Liver (tissue), 3 donors: ENCODE results near the gene CAPZB.

Experiments
- ATF3 ChIP-seq: IDR thresholded peaks from 2 replicates; pipeline ENCODE4 v1.6.1; 2016; ENCODE audit warnings: antibody characterized with exemption
- EGR1 ChIP-seq, 2 donors: IDR thresholded peaks; 2 replicates each; pipeline ENCODE4 v1.6.1; 2016 to 2018; ENCODE audit warnings: antibody characterized with exemption in 2 of 2, low read depth in 2 of 2
- FOXA2 ChIP-seq: IDR thresholded peaks from 2 replicates; pipeline ENCODE4 v1.6.1; 2016; ENCODE audit warnings: antibody characterized with exemption
- GABPA ChIP-seq, 2 donors: IDR thresholded peaks in 1 of 2; conservative IDR thresholded peaks in 1 of 2; 2 replicates each; pipeline ENCODE4 v1.6.1; 2016; ENCODE audit warnings: antibody characterized with exemption in 2 of 2, mild to moderate bottlenecking in 1 of 2, moderate library complexity in 1 of 2
- HNF4G ChIP-seq: IDR thresholded peaks from 2 replicates; pipeline ENCODE4 v1.6.1; 2016; ENCODE audit warnings: antibody characterized with exemption
- JUND ChIP-seq, 2 donors: IDR thresholded peaks; 2 replicates each; pipeline ENCODE4 v1.6.1; 2016; ENCODE audit warnings: antibody characterized with exemption in 2 of 2
- MAX ChIP-seq: IDR thresholded peaks from 2 replicates; pipeline ENCODE4 v1.6.1; 2016; ENCODE audit warnings: antibody characterized with exemption
- RAD21 ChIP-seq, 2 donors: IDR thresholded peaks; 2 replicates each; pipeline ENCODE4 v1.6.1; 2016; ENCODE audit warnings: antibody characterized with exemption in 2 of 2, mild to moderate bottlenecking in 2 of 2
- REST ChIP-seq: IDR thresholded peaks from 2 replicates; pipeline ENCODE4 v1.6.1; 2016; ENCODE audit warnings: antibody characterized with exemption, mild to moderate bottlenecking
- RXRA ChIP-seq, 2 donors: IDR thresholded peaks; 2 replicates each; pipeline ENCODE4 v1.6.1; 2017 to 2018; ENCODE audit warnings: antibody characterized with exemption in 2 of 2, mild to moderate bottlenecking in 1 of 2
- SP1 ChIP-seq: IDR thresholded peaks from 2 replicates; pipeline ENCODE4 v1.6.1; 2018; ENCODE audit warnings: antibody characterized with exemption, mild to moderate bottlenecking
- TAF1 ChIP-seq: conservative IDR thresholded peaks from 2 replicates; pipeline ENCODE4 v1.6.1; 2016; ENCODE audit warnings: antibody characterized with exemption, mild to moderate bottlenecking
- TF ChIP-seq, protein P1 (sequence below): fragments of 150-350 bp; IDR thresholded peaks from 2 replicates; pipeline ENCODE4 v1.5.1; 2017; ENCODE audit warnings: improper control_type of control experiment, low read depth, low read length; ENCODE audit not compliant: missing input control
- TF ChIP-seq, protein P2 (sequence below): IDR thresholded peaks from 2 replicates; pipeline ENCODE4 v1.6.1; 2016; ENCODE audit warnings: antibody characterized with exemption
- donor health status: healthy.
- donor health status: healthy.

GRCh38 chr1:19361611-19362147 is 123.7 kb downstream of the CAPZB start:
- TF ChIP-seq, protein P1, sequence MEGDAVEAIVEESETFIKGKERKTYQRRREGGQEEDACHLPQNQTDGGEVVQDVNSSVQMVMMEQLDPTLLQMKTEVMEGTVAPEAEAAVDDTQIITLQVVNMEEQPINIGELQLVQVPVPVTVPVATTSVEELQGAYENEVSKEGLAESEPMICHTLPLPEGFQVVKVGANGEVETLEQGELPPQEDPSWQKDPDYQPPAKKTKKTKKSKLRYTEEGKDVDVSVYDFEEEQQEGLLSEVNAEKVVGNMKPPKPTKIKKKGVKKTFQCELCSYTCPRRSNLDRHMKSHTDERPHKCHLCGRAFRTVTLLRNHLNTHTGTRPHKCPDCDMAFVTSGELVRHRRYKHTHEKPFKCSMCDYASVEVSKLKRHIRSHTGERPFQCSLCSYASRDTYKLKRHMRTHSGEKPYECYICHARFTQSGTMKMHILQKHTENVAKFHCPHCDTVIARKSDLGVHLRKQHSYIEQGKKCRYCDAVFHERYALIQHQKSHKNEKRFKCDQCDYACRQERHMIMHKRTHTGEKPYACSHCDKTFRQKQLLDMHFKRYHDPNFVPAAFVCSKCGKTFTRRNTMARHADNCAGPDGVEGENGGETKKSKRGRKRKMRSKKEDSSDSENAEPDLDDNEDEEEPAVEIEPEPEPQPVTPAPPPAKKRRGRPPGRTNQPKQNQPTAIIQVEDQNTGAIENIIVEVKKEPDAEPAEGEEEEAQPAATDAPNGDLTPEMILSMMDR, result no peak
- no peak for TF ChIP-seq RAD21 (IDR thresholded peaks at IDR 0.05)
- TF ChIP-seq MAX, result no peak
- no peak for TF ChIP-seq TAF1
- TF ChIP-seq GABPA (IDR thresholded peaks at IDR 0.05 in 1 of 2, conservative IDR thresholded peaks at IDR 0.05 in 1 of 2), result no peak
- TF ChIP-seq SP1, result no peak
- no peak for TF ChIP-seq REST
- TF ChIP-seq RXRA (IDR thresholded peaks at IDR 0.05), result no peak
- no peak for TF ChIP-seq ATF3
- no peak for TF ChIP-seq JUND (IDR thresholded peaks at IDR 0.05)
- TF ChIP-seq, protein P2, sequence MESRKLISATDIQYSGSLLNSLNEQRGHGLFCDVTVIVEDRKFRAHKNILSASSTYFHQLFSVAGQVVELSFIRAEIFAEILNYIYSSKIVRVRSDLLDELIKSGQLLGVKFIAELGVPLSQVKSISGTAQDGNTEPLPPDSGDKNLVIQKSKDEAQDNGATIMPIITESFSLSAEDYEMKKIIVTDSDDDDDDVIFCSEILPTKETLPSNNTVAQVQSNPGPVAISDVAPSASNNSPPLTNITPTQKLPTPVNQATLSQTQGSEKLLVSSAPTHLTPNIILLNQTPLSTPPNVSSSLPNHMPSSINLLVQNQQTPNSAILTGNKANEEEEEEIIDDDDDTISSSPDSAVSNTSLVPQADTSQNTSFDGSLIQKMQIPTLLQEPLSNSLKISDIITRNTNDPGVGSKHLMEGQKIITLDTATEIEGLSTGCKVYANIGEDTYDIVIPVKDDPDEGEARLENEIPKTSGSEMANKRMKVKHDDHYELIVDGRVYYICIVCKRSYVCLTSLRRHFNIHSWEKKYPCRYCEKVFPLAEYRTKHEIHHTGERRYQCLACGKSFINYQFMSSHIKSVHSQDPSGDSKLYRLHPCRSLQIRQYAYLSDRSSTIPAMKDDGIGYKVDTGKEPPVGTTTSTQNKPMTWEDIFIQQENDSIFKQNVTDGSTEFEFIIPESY, result no peak
- no peak for TF ChIP-seq EGR1 (IDR thresholded peaks at IDR 0.05; ENCODE audit: low read depth in 2 of 2)
- TF ChIP-seq FOXA2, result no peak
- TF ChIP-seq HNF4G, result no peak
